ENCODE results near the gene ZNF385D.

Gene ZNF385D

GRCh38 chr3:21670386-21670785 is 80.6 kb downstream of the ZNF385D start:
- DNase-seq = no peak

- no peak for DNase-seq
Measured at GRCh38 chr3:21668012-21668411, 83.0 kb downstream of the ZNF385D start.

- no peak for DNase-seq
Measured at GRCh38 chr3:21665444-21666100, 85.4 kb downstream of the ZNF385D start.

GRCh38 chr3:21664996-21665395 is 86.0 kb downstream of the ZNF385D start:
- DNase-seq = no peak

- DNase-seq = no peak
Measured at GRCh38 chr3:21662403-21662802, 88.6 kb downstream of the ZNF385D start.

- DNase-seq = peak; percentile 81
Measured at GRCh38 chr3:21654662-21655061, 96.3 kb downstream of the ZNF385D start.

- DNase-seq = no peak
Measured at GRCh38 chr3:21654241-21654640, 96.8 kb downstream of the ZNF385D start.

GRCh38 chr3:21649519-21649918 is 101.5 kb downstream of the ZNF385D start:
- no peak for DNase-seq

- no peak for DNase-seq
Measured at GRCh38 chr3:21647961-21648360, 103.0 kb downstream of the ZNF385D start.

GRCh38 chr3:21645121-21645897 is 105.7 kb downstream of the ZNF385D start:
- DNase-seq = peak; percentile 24

GRCh38 chr3:21644268-21644667 is 106.7 kb downstream of the ZNF385D start:
- no peak for DNase-seq

GRCh38 chr3:21643752-21644151 is 107.3 kb downstream of the ZNF385D start:
- DNase-seq = no peak

- DNase-seq = no peak
Measured at GRCh38 chr3:21642433-21642832, 108.6 kb downstream of the ZNF385D start.

- no peak for DNase-seq
Measured at GRCh38 chr3:21641959-21642358, 109.1 kb downstream of the ZNF385D start.

- no peak for DNase-seq
Measured at GRCh38 chr3:21638488-21638887, 112.5 kb downstream of the ZNF385D start.

- no peak for DNase-seq
Measured at GRCh38 chr3:21634112-21634511, 116.9 kb downstream of the ZNF385D start.

GRCh38 chr3:21624524-21624923 is 126.5 kb downstream of the ZNF385D start:
- DNase-seq = no peak

GRCh38 chr3:21621181-21621651 is 129.8 kb downstream of the ZNF385D start:
- peak; percentile 60 for DNase-seq

- DNase-seq = no peak
Measured at GRCh38 chr3:21620511-21621155, 130.4 kb downstream of the ZNF385D start.

- DNase-seq = no peak
Measured at GRCh38 chr3:21618695-21619094, 132.3 kb downstream of the ZNF385D start.

- DNase-seq = no peak
Measured at GRCh38 chr3:21613372-21614070, 137.5 kb downstream of the ZNF385D start.

- no peak for DNase-seq
Measured at GRCh38 chr3:21601178-21601577, 149.8 kb downstream of the ZNF385D start.

GRCh38 chr3:21599890-21600289 is 151.1 kb downstream of the ZNF385D start:
- DNase-seq = no peak
